HG03521 (cell line): ENCODE results near the gene ARL5C.
A peak's percentile ranks its signal among the peaks of the same experiment; 100 is the strongest.
"Not testable (repeated sequence)": the region's sequence is repeated elsewhere in the genome, so short reads cannot be mapped to it uniquely, and the experiment has no call there.

Experiments used
- ATAC-seq: cut with Tn5 transposase; IDR thresholded peaks from one replicate; pipeline ENCODE4 v1.9.1; 2021; ENCODE audit warnings: mild to moderate bottlenecking, moderate library complexity; ENCODE audit not compliant: unreplicated experiment

Gene ARL5C

DNA sequence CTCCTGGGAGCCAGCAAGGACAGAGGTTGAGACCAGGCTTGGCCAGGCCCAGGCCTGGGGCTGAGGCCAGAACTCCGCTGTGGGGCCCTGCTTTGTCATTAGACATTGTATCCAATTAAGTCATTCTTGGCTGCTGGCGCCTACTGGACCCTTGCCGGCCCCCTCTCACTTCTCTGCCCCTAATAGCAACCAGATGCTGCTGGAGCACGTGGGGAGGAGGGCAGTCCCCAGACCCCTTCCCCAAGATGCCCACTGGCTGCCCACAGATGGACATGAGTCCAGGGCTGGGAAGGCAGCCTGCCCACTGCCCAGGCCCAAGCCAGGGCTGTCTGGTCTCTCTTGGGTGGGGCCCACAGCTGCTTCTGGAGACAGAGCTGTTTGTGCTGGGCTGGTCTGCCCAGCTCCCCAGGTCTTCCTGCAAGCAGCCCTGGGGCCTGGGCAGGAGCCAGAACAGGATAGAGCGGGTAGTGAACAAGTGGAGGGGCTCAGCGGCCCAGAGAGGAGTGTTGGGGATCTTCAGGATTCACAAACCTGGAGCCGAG lies 22.3 kb downstream of the ARL5C start:
- ATAC-seq: no peak

- no peak for ATAC-seq
These were observed 23.9 kb downstream of the ARL5C start for GRCh38 chr17:39141915-39142664.

- ATAC-seq: no peak
These were observed 24.7 kb downstream of the ARL5C start for GRCh38 chr17:39141294-39141693.

- ATAC-seq: no peak
These were observed 26.4 kb downstream of the ARL5C start for GRCh38 chr17:39139561-39139960.

GRCh38 chr17:39139161-39139511 lies 26.8 kb downstream of the ARL5C start:
- ATAC-seq: no peak

DNA sequence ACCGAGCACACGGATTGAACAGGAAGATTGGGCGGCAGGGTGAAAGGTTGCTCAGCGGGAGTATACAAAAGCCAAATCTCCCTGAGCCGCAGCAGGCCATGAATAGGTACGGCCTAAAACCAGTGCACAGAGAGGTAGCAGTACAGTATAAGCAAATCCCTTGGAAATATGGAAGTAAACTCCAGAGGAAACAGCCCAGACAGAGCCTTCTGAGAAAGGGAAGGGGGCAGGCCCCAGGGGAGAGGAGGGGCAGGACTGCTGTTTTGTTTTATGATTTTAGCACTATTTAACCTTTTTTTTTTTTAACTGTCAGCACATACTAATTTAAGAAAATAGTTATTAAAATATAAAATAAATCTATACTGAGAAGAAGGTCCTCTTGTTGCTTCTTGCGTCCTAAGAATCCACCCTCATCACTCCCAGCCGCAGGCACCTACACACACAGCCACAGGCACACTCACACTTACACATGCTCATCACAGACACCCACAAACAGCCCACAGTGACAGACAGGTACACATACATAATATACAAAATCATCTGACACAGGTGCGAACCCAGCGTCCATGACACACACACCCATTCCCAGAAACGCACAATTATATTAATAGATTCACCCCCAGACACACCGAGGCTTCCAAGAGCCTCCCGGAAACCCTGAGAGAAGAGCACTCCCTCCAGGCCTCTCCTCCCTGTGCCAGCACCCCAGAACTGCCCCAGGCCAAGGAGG lies 27.4 kb downstream of the ARL5C start:
- no peak for ATAC-seq

DNA sequence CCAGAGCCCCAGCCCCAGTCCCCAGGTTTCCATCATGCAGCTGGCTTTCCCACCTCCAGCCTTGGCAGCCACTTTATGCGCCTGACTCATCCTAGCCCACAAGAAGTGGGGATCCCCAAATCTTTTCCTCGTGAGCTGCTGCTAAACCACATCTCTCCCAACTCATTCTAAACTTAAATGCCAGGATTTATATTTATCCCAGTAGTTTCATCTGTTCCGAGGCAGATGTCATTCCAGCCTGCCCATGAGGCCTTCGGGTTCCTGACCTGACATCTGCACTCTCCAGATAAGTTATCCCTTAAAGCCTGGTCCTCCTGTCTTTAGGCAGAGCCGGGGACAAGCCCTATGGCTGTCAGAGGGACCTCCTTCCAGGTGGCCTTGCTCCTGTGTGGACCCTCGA lies 31.1 kb downstream of the ARL5C start:
- no peak for ATAC-seq

DNA sequence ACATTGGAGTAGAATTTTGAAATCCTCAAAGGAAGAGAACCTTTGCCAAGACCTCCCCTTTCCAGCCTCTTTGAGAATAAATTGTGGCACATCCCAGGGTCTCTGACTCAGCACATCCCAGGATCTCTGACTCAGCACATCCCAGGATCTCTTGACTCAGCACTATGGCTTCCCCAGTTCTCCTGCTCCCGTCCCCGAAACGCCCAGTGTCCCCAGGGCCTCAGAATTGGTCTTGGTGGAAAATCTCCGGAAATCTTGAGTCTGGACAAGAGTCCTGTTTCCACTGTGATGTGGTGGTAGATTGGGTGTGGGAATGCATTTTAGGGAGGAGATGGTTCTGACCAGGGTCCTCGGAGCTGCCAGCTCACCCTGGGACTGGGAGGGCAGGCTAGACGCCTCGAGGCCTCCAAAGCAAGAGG lies 33.8 kb downstream of the ARL5C start:
- no peak for ATAC-seq

- no peak for ATAC-seq
These were observed 34.3 kb downstream of the ARL5C start for GRCh38 chr17:39131616-39132015.

- ATAC-seq: no peak
These were observed 35.8 kb downstream of the ARL5C start for GRCh38 chr17:39130205-39130604.

DNA sequence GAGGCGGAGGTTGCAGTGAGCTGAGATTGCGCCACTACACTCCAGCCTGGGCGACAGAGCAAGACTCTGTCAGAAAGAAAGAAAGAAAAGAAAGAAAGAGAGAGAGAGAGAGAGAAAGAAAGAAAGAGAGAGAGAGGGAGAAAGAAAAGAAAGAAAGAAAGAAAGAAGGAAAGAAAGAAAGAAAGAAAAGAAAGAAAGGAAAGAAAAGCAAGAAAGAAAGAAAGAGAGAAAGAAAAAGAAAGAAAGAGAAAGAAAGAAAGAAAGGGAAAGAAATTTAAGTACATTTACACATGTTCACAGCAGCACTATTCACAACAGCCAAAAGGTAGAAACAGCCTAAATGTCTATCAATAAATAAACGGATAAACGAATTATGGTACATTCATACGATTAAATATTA lies 36.4 kb downstream of the ARL5C start:
- ATAC-seq: not testable (repeated sequence)

- no peak for ATAC-seq
These were observed 39.5 kb downstream of the ARL5C start for GRCh38 chr17:39126436-39126835.

- no peak for ATAC-seq
These were observed 40.7 kb downstream of the ARL5C start for GRCh38 chr17:39125143-39125875.

DNA sequence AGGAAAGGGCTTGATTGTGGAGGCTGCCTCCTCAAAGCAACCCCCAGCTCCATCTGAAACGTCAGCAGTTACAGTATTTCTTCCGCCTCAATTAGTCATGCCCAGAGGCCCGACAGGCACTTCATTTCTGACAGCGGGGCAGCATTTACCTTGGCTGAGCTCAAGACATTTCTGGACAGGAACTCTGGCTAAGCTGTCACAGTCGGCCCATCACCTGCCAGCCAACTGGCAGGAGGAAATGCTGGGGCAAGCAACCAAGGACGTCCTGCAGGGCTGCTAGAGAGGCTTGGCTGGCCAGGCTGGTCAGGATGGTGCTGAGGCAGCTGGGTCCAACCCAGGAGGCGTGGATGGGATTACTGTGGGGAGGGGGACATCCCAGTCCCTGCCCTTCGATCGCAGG lies 42.3 kb downstream of the ARL5C start:
- ATAC-seq: no peak

DNA sequence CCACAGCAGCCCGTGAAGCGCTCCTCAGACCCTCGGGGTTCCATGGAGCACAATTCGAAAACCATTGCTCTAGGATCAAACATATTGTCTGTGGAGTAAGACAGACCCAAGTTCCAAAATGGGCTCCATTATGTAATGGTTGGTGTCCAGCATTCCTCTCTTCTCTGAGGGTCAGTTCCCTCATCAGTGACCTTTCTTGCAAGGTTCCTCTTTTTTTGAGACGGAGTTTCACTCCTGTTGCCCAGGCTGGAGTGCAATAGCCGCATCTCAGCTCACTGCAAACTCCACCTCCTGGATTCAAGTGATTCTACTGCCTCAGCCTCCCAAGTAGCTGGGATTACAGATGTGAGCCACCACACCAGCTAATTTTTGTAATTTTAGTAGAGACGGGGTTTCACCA lies 43.0 kb downstream of the ARL5C start:
- no peak for ATAC-seq

DNA sequence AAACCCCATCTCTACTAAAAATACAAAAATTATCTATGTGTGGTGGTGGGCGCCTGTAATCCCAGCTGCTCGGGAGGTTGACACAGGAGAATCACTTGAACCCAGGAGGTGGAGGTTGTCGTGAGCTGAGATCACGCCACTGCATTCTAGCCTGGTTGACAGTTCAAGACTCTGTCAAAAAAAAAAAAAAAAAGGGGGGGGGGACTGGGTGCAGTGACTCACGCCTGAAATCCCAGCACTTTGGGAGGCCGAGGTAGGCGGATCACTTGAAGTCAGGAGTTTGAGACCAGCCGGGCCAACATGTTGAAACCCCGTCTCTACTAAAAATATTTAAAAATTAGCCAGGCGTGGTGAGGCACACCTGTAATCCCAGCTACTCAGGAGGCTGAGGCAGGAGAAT lies 44.0 kb downstream of the ARL5C start:
- ATAC-seq: not testable (repeated sequence)

- peak; percentile 46 for ATAC-seq
These were observed 47.1 kb downstream of the ARL5C start for GRCh38 chr17:39118674-39119419.

DNA sequence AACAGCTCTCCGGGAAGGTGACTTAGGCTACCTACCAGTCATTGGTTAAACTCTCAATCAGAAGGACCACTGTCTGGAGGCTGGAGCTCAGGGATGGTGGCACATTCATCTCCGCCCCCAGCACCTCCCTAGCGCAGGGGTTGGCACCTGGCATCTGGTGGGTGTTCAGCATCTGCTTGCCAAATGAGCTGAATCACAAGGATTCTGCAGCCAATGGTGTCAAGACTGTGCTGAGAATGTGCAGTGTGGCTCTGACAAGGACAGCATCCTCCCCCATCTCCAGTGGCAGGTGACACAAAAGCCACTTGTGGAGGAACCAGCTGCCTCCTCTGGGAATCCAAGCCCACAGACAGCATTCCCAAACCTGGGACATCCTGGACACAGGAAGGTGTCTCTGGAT lies 49.7 kb downstream of the ARL5C start:
- no peak for ATAC-seq

DNA sequence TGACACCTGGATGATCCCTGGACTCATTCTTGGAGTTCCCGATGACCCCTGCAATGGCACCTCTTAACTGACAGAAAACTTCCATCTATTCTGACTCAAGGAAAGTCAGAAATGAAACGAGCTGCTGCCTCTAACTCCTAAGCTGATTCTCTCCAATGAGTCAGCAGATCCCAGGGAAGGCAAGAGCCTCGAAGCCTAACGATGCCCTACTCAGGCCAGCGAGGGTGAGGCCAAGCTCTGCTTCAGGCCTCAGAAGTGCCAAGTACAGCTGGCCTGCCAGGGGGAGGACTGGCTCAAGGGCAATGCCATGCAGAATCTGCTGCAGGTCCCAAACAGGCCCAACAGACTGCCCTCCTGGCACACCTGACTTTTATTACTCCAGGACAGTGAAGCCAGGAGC lies 50.8 kb downstream of the ARL5C start:
- ATAC-seq: no peak

DNA sequence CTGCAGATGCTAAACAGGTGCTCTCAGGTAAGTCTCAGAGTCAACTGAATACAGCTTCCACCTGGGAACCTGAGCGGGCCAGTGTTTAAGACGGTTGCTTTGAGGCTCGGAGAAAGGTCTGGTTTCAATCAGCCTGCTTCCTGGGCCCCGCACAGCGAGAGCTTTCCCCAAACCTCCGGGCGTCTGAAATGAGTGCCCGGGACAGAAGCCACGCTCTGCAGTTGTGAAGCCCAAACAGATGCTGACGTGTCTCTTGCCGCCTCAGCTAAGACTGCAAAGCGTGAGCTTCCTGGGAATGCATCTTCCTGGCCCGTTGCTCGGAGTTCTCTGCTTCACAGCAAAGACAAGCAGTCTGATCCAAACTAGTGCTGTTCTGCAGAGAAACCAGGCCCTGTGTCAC lies 51.2 kb downstream of the ARL5C start:
- no peak for ATAC-seq

GRCh38 chr17:39113871-39114270 lies 52.1 kb downstream of the ARL5C start:
- no peak for ATAC-seq
